Astrocyte (in vitro differentiated cells and primary cell): ENCODE results near the gene COP1.

ENCODE experiments used
- CTCF ChIP-seq: IDR thresholded peaks from 2 replicates; pipeline ENCODE4 v1.5.1; 2011; ENCODE audit warnings: low read depth, mild to moderate bottlenecking, inconsistent platforms, low read length, moderate library complexity; ENCODE audit not compliant: insufficient read depth
- EZH2 ChIP-seq: IDR thresholded peaks from 2 replicates; pipeline ENCODE4 v1.6.1; 2012; ENCODE audit warnings: mild to moderate bottlenecking, low read length, inconsistent platforms; ENCODE audit not compliant: insufficient read depth

GRCh38 chr1:175922254-175922881 lies 284.7 kb downstream of the COP1 start:
- TF ChIP-seq CTCF = no peak
- no peak for TF ChIP-seq EZH2
